Measurements from ENCODE around the gene COL27A1. TPM values are rescaled to one million over a fixed set of nuclear protein-coding genes. Genes with fewer than 3 reads are reported as not detected.

COL27A1 gene
- total RNA-seq, 1 experiment from 2014 or later, result 12.0 TPM

DNA sequence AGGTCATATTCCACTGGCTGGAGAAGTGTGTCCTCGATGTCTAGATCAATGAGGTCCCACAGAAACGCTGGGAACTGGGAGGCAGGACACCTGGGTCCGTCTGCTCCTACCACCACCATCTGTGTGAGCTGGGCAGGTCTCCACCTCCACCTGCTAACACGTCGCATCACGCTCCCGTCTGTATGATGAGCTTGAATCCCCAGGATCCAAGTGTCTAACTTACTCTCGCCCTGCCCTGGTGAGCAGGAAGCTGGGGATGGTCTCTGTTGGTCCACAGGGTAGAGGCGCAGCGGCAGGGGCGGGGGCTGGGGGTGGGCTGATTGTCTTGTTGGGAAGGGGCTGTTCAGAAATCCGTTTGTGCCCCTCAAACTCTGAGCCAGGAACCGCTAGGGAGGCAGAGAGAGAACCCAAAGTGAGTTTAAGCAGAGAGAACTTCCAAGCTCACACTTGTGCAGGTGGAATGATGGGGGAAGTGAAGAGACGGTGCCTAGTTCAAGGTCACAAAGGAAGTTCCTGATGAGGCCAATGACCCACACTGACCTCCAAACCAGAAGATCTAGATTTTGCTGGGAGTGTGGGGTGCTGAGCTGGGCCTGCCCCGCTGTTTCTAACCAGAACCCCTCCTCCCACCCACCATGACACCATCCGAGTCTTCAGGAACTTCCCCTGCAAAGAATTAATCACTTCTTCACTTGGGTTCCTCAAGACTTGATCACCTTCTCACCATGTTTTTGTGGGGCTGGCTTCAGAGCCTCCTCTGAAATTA, 195.5 kb downstream of the COL27A1 start:
- Histone ChIP-seq H3K4me3 (replicated peaks in 1 of 2; ENCODE audit: low read depth in 1 of 2, low read length in 2 of 2) (no peak overlapping the region), H4K20me1 (ENCODE audit: insufficient read depth) (no peaks in the 10 kb centered on the region), H3K9ac (ENCODE audit: low read length) (no peak overlapping the region), H3K36me3 (ENCODE audit: control insufficient read depth in 1 of 2, insufficient read depth in 2 of 2, low read length in 2 of 2) (peaks cover 0 to 3% of the 10 kb centered on the region in 2 experiments; a peak in 1 of 4 replicates), H3K27ac (ENCODE audit: low read depth, low read length) (no peak overlapping the region), H3K9me2 (ENCODE audit: insufficient read depth) (no peaks in the 10 kb centered on the region), H3K79me2 (ENCODE audit: insufficient read depth, low read length) (no peaks in the 10 kb centered on the region), H2AFZ (ENCODE audit: low read depth, low read length, poor library complexity, severe bottlenecking) (no peak overlapping the region), H3K9me3 (ENCODE audit: control insufficient read depth in 1 of 2, insufficient read depth in 1 of 2, low read depth in 1 of 2, low read length in 2 of 2) (no peaks in the 10 kb centered on the region), H3K4me2 (ENCODE audit: low read length) (no peak overlapping the region), H3K4me1 (ENCODE audit: control insufficient read depth in 1 of 2, insufficient read depth in 2 of 2, low read length in 2 of 2) (peaks cover 11 to 15% of the 10 kb centered on the region in 2 experiments; a peak in 3 of 4 replicates), H3K27me3 (ENCODE audit: insufficient read depth, low read length) (no peaks in the 10 kb centered on the region)
- ChIA-PET POLR2A (no interaction called here), RAD21 (ENCODE audit: low non-redundant PET in 1 of 2, low total read pairs in 2 of 2, uncharacterized antibody in 2 of 2, unreplicated experiment in 2 of 2) (no interaction called here), CTCF (no interaction called here)
- intact Hi-C loops (cut with micrococcal nuclease), result no loop called here
- TF ChIP-seq, protein P1, sequence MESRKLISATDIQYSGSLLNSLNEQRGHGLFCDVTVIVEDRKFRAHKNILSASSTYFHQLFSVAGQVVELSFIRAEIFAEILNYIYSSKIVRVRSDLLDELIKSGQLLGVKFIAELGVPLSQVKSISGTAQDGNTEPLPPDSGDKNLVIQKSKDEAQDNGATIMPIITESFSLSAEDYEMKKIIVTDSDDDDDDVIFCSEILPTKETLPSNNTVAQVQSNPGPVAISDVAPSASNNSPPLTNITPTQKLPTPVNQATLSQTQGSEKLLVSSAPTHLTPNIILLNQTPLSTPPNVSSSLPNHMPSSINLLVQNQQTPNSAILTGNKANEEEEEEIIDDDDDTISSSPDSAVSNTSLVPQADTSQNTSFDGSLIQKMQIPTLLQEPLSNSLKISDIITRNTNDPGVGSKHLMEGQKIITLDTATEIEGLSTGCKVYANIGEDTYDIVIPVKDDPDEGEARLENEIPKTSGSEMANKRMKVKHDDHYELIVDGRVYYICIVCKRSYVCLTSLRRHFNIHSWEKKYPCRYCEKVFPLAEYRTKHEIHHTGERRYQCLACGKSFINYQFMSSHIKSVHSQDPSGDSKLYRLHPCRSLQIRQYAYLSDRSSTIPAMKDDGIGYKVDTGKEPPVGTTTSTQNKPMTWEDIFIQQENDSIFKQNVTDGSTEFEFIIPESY (IDR thresholded peaks at IDR 0.05; ENCODE audit: extremely low read depth, insufficient replicate concordance, low read length), result no peak
- TF ChIP-seq, protein P2, sequence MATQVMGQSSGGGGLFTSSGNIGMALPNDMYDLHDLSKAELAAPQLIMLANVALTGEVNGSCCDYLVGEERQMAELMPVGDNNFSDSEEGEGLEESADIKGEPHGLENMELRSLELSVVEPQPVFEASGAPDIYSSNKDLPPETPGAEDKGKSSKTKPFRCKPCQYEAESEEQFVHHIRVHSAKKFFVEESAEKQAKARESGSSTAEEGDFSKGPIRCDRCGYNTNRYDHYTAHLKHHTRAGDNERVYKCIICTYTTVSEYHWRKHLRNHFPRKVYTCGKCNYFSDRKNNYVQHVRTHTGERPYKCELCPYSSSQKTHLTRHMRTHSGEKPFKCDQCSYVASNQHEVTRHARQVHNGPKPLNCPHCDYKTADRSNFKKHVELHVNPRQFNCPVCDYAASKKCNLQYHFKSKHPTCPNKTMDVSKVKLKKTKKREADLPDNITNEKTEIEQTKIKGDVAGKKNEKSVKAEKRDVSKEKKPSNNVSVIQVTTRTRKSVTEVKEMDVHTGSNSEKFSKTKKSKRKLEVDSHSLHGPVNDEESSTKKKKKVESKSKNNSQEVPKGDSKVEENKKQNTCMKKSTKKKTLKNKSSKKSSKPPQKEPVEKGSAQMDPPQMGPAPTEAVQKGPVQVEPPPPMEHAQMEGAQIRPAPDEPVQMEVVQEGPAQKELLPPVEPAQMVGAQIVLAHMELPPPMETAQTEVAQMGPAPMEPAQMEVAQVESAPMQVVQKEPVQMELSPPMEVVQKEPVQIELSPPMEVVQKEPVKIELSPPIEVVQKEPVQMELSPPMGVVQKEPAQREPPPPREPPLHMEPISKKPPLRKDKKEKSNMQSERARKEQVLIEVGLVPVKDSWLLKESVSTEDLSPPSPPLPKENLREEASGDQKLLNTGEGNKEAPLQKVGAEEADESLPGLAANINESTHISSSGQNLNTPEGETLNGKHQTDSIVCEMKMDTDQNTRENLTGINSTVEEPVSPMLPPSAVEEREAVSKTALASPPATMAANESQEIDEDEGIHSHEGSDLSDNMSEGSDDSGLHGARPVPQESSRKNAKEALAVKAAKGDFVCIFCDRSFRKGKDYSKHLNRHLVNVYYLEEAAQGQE (IDR thresholded peaks at IDR 0.05; ENCODE audit: low read depth), result no peak
- no peak for TF ChIP-seq JUND (IDR thresholded peaks at IDR 0.05)
- no peak for TF ChIP-seq EGR1 (IDR thresholded peaks at IDR 0.05; ENCODE audit: low read depth)
- ATAC-seq (no peak), DNase-seq (ENCODE audit: low read depth, low spot score) (no peak)
- BruUV-seq (replicated peaks), result no TSS peak

Data from HCT116 (cell line).